Stimulated activated CD8-positive, alpha-beta memory T cell treated with anti-CD3 and anti-CD28 coated beads, Interleukin-4, amount 100 ng/mL, for 1 hour (primary cell): Measurements from ENCODE around the gene TRPV2.

Experiments
- DNase-seq, 2 donors: peaks; one replicate each; pipeline ENCODE4 v3.0.0-alpha.2; 2020; ENCODE audit warnings: low read depth in 2 of 2, low spot score in 1 of 2

The TRPV2 gene

DNA sequence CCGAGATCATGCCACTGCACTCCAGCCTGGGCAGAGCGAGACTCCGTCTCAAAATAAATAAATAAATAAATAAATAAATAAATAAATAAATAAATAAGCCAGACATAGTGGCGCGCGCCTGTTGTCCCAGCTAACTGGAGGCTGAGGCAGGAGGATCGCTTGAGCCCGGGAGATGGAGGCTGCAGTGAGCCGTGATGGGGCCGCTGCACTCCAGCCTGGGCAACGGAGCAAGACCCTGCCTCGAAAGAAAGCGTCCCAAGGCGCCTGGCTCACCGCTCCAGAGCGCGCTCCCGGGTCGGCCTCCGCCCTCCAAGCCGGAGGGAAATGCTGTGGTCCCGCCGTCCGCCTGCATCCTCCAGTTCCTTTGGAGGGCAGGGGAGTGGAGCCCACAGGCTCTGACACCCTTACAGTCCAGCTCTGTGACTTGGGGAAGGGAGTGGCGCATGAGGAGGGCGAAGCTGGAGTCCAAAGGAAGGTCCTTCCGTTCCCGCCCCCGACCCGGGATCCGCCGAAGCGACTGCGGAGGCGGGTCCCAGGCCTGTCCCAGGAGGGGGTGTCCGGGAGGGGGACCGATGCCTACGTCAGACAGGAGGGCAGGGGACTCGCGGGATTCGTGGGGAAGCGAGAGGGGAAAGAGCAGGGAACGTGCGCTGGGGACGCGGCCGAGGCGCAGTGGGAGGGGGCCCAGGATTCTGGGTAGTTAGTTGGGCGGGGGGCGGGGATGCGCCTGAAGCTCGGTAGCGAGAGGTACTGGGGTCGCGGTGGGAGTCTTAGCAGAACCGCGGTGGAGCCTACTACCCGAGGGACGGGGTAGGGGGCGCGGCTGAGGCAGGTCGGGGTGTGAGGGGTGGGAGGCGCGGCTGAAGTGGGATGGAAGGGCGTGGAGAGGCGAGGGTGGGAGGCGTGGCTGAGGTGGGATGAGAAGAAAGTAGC, 8.4 kb upstream of the TRPV2 start:
- DNase-seq = no peak

DNA sequence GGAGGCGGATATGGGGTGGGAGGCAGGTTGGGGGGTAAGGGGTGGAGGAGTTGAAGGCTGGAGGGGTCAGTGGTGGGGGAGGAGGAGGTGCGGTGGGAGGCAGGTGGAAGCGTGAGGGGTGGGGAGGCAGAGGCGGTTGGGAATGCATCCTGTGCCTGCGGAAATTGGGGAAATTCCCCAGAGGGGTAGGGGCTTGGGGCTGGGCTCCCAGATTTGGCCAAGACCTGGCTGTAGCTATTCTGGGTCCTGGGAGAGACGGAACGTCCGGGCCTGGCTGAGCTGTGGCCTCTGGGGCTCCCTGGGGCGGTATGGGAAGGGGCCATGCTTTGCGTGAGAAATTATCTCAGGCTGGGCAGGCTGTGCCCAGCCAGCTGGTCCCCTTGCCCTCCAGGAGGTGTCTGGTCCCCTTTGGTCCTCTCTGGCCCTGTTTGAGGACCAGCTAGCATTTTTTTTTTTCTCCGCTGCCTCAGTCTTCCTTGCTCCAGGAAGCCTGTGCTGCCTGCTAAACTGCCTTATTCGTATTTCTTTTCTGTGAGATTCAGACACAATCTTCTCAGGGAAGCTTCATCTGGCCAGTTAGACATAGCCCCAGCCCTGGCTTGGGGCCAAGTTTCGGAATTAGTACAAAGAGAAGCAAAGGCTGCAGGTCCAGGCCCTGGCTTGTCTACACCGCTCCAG, 7.3 kb upstream of the TRPV2 start:
- DNase-seq = no peak

DNA sequence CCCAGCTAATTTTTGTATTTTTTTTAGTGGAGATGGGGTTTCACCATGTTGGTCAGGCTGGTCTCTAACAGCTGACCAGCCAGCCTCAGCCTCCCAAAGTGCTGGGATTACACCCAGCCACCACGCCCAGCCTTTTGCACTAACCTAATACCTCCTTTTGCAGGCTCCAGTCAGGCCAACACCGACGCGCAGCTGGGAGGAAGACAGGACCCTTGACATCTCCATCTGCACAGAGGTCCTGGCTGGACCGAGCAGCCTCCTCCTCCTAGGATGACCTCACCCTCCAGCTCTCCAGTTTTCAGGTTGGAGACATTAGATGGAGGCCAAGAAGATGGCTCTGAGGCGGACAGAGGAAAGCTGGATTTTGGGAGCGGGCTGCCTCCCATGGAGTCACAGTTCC, 2.0 kb downstream of the TRPV2 start:
- no peak for DNase-seq

DNA sequence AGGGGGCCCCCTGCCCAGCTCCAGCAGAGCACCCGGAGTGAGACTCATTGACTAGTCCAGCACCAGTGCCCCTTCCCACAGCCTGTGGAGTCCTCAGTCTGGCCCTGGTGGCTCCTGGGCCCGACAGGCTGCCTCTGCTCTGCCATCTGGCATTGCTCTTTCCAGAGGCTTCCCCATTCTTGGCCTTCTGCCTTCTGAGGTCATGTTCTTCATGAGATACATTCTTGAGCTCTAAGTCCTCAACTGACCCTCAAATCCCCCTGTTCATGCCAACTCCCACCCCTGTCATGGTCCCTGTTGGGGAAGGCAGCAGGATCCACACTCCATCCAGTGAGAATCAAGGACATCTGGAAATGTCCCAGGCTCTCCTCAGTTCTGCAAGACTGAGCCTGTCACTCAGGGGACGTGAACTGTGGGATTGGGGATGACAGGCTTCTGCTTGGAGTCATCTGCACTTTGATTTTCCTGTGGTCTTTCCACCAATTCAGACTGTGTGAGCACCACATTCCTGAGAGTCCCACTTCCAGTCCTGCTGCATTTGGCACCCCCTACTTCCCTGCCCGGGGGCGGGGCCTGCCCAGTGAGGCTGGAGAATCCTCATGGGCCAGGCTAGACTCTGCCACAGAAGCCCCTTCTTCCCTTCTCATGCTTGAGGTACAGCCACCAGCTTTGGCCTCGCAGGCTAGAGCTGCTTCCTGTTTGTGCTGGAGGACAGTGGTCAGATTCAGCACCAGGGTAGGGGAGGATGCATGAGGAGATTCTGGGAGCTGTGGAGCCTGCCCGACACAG, 2.7 kb downstream of the TRPV2 start:
- no peak for DNase-seq

DNA sequence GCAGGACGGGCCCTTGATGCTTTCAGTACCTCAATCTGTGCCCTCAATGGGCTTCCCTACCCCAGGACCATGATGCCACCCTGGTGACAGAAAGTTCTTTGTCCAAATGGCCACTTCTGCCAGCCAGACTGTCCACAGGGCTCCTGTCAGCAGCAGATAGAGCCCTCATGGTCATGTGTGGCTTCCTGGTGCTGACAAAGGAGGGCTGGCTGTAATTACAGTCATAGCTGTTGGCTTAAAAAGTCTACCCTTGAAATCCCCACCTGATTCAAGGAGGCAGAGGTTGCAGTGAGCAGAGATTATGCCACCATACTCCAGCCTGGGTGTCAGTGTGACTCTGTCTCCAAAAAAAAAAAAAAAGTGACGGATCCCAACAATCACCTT, 3.3 kb downstream of the TRPV2 start:
- DNase-seq = no peak

DNA sequence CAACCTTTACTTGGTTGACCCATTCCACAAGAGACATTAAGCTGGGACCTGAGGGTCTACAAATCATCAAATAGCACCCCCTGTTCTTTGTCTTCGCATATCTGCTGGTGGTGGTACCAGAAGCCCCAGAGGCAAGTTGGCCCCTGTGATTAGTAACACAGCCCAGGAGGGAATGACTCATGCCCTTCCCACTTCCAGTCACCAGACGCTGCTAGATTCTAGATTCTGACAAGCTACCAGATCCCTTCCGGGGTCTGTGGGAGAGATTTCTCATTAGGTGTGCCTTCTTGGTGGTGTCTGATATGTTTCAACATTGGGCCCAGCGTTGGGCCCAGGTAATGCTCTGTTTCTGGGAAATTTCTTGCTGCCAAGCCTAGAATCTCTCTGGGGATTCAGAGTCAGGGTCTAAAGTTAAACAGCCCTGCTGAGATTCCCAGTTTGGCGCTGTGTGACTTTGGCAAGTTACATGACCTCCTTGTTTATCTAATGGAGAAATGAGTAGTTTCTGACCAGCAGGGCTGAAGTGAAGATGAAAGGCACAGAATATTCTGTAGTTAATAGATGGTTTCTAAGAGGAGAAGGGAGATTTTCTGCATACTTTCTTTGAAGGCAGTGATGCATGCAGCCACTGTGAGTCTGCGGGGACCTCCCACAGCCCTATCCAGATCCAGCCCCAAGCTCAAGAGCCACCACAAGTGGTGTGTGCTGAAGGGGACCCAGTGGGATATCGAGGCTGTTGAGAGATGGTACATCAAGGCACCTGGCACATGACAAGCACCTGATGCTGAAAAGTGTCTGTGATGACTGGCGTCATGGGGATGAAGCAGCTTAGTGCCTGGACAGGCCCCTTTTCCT, 3.9 kb downstream of the TRPV2 start:
- no peak for DNase-seq

DNA sequence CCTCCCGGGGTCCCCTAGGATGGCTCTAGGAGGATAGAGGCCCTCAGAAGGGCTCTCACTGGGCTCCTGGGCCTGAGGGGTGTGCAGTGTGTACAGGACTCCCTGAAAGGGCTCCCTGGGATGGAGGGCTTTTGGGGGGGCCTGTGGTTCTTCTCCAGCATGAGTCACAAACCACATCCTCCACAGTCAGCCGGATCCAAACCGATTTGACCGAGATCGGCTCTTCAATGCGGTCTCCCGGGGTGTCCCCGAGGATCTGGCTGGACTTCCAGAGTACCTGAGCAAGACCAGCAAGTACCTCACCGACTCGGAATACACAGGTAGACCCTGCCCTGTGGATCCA, 4.5 kb downstream of the TRPV2 start:
- DNase-seq = no peak

DNA sequence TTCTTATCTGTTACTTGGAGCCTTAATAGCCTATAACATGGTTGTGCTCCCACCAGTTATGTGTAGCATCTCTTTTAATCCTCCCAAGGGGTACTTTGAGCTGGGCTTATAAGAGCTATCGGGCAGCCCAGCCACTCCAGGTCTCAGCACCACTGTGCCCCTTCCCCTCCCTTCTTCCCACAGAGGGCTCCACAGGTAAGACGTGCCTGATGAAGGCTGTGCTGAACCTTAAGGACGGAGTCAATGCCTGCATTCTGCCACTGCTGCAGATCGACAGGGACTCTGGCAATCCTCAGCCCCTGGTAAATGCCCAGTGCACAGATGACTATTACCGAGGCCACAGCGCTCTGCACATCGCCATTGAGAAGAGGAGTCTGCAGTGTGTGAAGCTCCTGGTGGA, 7.0 kb downstream of the TRPV2 start:
- no peak for DNase-seq

DNA sequence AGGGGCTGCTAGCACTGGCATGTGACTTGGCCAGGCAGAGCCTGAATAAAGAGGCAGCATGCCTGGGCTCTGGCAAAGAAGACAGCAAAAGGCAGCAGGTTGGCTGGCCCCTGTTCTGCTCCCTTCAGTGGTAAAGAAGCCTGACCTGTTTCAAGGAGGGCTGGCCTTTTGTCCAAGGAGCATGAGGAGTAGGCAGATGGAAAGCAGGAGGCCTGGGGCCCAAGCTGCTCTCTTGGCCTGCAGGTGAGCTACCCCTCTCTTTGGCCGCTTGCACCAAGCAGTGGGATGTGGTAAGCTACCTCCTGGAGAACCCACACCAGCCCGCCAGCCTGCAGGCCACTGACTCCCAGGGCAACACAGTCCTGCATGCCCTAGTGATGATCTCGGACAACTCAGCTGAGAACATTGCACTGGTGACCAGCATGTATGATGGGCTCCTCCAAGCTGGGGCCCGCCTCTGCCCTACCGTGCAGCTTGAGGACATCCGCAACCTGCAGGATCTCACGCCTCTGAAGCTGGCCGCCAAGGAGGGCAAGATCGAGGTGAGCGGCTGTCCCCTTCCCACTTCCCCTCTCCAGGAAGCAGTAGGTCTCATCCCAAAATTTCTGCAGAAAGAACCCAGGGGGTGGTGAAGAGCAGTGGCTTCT, 8.0 kb downstream of the TRPV2 start:
- DNase-seq = no peak

DNA sequence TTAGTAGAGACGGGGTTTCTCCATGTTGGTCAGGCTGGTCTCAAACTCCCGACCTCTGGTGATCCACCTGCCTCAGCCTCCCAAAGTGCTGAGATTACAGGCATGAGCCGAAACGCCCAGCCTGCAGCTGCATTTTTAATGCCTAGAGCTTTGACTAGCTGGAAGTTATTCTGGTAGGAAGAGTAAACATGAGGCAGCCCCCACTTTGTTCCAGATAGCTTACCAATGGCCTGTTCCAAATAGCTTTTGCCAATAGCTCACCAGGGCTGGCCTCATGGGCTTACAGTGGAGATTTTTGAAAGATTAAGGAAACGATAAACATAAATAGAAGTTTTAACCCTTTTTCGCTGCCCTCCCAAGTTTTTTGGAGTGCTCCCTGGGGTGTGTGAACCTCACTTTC, 9.8 kb downstream of the TRPV2 start:
- DNase-seq = no peak

DNA sequence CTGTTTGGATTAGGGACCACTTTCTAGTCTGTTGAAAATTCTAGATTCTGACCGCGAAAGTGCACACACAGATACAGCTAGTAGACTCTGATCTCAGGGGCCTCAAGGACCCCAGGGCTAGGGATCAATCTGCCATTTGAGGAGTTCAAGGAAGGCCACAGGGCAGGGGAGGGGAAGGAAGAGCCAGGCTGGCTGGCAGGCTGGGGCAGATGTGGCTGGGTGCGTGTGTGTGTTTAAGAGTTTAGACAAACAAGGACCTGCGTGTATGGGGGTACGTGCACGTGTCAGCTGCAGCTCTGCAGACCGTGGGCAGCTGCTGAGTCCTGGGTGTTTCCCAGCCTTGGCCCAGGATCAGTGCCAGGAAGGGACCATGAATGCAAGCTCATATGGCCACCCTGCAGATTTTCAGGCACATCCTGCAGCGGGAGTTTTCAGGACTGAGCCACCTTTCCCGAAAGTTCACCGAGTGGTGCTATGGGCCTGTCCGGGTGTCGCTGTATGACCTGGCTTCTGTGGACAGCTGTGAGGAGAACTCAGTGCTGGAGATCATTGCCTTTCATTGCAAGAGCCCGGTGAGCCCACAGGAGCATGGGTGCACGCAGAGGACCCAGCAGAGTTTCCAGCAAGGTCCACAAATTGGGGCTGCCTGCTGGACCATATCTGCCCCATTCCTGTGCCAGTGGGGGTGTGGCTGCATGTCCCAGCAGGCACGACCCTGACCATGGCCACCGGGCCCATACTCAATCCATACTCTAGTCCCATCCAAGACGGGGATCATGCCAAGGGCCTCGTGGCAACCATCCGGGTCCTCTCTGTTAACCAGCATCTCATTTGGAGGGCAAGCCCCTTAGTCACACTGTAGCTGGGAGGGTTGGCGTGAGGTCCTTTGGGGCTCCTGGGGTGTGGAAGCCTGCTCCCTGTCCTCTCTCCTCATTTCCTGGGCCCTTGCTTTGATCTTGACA, 10.6 kb downstream of the TRPV2 start:
- no peak for DNase-seq

DNA sequence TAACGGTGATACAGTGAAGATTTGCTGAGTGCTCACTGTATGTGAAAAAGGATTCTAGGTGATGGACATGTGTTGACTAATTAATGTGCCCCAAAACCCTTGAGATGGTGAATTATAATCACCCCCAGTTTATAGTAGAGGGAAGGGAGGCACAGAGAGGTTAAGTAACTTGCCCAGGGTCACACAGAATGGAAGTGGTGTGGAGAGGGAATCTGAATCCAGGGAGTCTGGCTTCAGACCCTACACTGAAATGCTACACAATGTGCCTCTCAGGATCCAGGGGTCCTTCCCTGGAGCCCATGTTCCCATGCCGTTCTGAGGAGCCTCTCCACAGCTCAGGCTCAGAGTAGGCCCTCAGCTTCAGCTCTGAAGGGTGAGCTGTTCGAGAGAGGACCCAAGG, 11.6 kb downstream of the TRPV2 start:
- no peak for DNase-seq

DNA sequence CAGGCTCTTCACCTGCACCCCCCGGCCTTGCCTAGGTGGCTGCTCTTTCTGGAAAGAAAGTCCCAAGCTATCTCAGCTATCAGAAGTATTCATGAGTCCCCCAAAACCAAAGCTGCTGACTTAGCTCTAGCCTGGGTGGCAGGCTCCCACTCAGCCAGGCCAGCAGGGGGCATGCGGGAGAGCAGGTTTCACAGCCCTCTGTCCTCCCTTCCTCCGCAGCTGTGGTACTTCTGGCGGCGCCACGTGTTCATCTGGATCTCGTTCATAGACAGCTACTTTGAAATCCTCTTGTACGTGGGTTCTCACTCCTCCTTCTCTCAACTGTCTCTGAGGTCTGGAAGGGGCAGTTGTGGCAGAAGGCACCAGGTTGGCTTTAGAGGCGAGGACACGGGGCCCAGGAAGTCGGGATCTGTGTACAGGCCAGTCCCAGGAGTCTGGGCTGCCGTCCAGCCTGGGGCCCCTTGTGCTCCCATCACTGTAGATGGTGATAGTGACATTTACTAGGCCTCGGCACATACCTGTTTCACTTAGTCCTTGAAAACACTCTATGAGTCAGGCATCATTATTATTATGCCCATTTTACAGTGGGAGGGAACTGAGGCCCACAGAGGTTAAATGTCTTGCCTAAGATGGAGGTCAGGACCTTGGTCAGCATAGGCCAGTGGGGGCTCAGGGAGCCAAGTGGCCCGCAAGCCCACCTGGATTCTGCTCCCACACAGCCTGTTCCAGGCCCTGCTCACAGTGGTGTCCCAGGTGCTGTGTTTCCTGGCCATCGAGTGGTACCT, 12.9 kb downstream of the TRPV2 start:
- DNase-seq = no peak

DNA sequence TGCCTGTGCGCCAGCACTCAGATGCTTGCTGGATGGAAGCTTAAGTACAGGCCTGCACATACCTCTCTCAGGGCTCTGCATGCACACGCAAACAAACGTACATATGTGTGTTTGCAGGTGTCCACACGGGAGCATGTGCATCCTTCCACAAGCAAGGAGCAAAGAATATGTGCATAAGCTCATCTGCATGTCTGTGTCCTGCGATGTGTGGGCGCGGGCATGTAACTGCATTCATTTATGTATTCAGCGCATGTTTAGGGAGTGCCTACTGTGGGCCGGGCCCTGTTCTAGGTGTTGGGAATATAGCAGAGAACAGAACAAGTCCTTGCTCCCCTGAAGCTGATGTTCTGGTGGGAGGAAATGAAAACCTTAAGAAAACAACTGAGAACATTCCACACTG, 13.7 kb downstream of the TRPV2 start:
- no peak for DNase-seq

DNA sequence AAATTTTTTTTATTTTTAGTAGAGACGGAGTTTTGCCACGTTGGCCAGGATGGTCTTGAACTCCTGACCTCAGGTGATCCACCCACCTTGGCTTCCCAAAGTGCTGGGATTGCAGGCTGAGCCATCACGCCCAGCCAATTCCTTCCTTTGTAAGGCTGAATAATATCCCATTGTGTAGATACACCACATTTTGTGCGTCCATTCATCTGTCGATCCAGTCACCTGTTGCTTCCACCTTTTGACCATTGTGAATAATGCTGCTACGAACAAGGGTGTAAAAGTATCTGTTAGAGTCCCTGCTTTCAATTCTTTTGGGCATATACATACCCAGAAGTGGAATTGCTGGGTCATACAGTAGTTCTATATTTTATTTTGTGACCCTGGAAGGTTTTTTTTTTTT, 15.3 kb downstream of the TRPV2 start:
- no peak for DNase-seq

DNA sequence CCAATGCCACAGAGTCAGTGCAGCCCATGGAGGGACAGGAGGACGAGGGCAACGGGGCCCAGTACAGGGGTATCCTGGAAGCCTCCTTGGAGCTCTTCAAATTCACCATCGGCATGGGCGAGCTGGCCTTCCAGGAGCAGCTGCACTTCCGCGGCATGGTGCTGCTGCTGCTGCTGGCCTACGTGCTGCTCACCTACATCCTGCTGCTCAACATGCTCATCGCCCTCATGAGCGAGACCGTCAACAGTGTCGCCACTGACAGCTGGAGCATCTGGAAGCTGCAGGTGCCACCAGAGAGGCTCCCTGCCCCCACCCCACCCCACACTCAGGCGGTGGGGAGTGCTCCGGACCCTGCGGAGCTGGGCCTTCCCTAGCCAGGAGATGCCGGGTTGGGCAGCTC, 16.6 kb downstream of the TRPV2 start:
- DNase-seq = no peak

DNA sequence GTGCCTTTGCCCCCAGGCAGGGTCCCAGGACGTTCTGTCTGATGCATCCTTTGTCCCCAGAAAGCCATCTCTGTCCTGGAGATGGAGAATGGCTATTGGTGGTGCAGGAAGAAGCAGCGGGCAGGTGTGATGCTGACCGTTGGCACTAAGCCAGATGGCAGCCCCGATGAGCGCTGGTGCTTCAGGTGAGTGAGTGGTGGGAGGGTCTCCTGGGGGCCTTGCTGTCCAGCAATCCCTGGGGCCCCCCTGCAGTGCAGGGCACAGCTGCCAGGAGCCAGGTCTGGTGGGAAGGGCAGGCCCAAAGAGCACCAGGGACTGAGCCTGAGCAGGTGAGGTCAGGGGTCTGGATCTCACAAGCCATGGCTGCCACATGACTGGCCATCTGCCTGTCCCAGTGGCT, 18.1 kb downstream of the TRPV2 start:
- DNase-seq = no peak

DNA sequence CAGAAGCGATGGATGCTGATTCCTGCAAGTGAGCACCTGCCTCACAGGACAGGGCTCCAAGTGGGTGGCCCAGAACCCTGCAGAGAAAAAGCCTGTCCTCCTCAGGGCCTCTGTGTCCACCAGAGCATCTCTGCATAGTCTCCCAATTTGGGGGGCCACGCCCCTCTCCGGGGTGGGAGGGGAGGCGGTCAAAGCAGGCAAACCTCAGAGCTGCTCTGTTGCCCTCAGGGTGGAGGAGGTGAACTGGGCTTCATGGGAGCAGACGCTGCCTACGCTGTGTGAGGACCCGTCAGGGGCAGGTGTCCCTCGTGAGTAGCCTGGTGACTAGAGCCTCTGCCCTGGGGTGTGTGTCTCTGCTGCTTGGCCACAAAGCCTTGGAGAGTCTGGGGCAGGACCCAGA, 19.3 kb downstream of the TRPV2 start:
- DNase-seq = no peak
